ENCODE results near the gene MAST2. TPM values are rescaled to one million over a fixed set of nuclear protein-coding genes. Genes with fewer than 3 reads are reported as not detected.

MAST2 gene
- total RNA-seq, 6 donors from 2014 or later: 16.0 to 77.8 (median 26.4) TPM

GRCh38 chr1:45906883-45907282 lies 103.5 kb downstream of the MAST2 start:
- ATAC-seq (ENCODE audit: low FRiP score in 2 of 2) (no peak), DNase-seq (no peak)
- TF ChIP-seq, protein P1, sequence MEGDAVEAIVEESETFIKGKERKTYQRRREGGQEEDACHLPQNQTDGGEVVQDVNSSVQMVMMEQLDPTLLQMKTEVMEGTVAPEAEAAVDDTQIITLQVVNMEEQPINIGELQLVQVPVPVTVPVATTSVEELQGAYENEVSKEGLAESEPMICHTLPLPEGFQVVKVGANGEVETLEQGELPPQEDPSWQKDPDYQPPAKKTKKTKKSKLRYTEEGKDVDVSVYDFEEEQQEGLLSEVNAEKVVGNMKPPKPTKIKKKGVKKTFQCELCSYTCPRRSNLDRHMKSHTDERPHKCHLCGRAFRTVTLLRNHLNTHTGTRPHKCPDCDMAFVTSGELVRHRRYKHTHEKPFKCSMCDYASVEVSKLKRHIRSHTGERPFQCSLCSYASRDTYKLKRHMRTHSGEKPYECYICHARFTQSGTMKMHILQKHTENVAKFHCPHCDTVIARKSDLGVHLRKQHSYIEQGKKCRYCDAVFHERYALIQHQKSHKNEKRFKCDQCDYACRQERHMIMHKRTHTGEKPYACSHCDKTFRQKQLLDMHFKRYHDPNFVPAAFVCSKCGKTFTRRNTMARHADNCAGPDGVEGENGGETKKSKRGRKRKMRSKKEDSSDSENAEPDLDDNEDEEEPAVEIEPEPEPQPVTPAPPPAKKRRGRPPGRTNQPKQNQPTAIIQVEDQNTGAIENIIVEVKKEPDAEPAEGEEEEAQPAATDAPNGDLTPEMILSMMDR (IDR thresholded peaks at IDR 0.05): no peak
- TF ChIP-seq POLR2AphosphoS5 (IDR thresholded peaks at IDR 0.05): no peak
- TF ChIP-seq POLR2A (IDR thresholded peaks at IDR 0.05): no peak
- TF ChIP-seq EP300 (IDR thresholded peaks at IDR 0.05): no peak
- WGBS, 2 donors: 96 to 98% methylated on average over 2 of the region's 2 CpGs
- no peaks in the 10 kb centered on the region for H3K4me1 ChIP-seq
- H3K27ac ChIP-seq: no peak overlapping the region
- no peaks in the 10 kb centered on the region for H3K36me3 ChIP-seq
- no peaks in the 10 kb centered on the region for H3K27me3 ChIP-seq
- no peak overlapping the region for H3K4me3 ChIP-seq
- H3K9me3 ChIP-seq: no peaks in the 10 kb centered on the region

DNA sequence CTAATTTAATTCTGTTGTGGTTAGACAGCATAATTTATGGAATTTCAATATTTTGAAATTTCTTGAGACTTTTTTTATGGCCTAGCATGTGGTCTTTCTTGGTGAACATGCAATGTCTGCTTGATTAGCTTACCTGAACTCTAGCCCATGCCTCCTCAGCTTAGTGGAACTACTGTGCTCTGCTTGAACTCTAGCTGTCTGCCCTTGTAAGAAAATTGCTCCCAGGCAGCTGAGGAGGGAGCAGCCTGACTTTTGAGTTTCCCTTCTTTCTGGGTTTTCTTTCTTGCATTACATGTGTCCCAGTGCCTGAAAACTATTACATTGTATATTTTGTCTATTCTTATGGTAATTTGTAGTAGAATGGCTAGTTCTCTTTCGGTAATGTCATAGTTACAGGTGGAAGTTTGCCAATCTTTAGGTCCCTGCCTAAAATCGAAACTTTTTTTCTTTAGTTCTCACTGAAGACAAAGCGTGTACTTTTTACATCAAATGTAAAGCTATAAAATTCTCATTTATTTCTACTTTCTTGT lies 105.3 kb downstream of the MAST2 start:
- Histone ChIP-seq H3K4me1 (peaks cover 0 to 4% (median 0%) of the 10 kb centered on the region in 4 donors), H3K36me3 (no peaks in the 10 kb centered on the region), H3K27ac (no peak overlapping the region), H3K27me3 (no peaks in the 10 kb centered on the region), H3K9me3 (no peaks in the 10 kb centered on the region), H3K4me3 (no peak overlapping the region)
- 80 to 89% methylated on average over 3 of the region's 3 CpGs for WGBS, 2 donors
- no peak for TF ChIP-seq EP300 (IDR thresholded peaks at IDR 0.05)
- no peak for TF ChIP-seq POLR2A (IDR thresholded peaks at IDR 0.05)
- TF ChIP-seq, protein P1 (IDR thresholded peaks at IDR 0.05): no peak
- TF ChIP-seq POLR2AphosphoS5 (IDR thresholded peaks at IDR 0.05): no peak
- no peak for ATAC-seq (ENCODE audit: low FRiP score in 2 of 2)
- DNase-seq: no peak

- TF ChIP-seq, protein P1 (IDR thresholded peaks at IDR 0.05): no peak
- no peak for TF ChIP-seq POLR2A (IDR thresholded peaks at IDR 0.05)
- TF ChIP-seq POLR2AphosphoS5 (IDR thresholded peaks at IDR 0.05): no peak
- no peak for TF ChIP-seq EP300 (IDR thresholded peaks at IDR 0.05)
Measured at GRCh38 chr1:45911634-45912033, 108.2 kb downstream of the MAST2 start.

DNA sequence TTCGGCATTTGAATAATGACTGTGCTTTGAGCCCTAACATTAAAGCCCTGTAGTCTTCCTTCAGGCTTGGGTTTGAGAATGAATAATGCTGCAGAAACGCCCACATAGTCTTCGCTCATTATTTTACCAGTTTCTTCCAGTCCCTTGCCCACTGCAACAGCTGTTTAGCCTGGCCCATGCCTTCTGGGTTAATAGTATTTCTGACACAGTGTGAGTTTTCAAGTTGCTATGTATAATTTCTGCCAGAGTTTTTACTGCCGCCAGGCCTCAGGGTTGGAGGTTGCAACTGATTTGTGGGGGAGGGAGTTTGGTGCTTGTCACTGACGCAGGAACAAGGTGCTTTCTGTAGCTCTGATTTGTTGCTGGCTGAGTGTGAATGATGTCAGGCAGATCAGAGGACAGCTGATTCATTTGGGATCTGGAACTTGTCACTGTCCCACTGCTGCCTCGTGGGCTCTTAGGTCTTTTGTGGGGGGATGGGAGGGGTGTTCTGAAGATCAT lies 109.8 kb downstream of the MAST2 start:
- peak; percentile 68 to 74 for ATAC-seq (ENCODE audit: low FRiP score in 2 of 2)
- Histone ChIP-seq H3K4me1 (peaks cover 0 to 4% (median 0%) of the 10 kb centered on the region in 4 donors), H3K27ac (no peak overlapping the region), H3K4me3 (no peak overlapping the region), H3K9me3 (no peaks in the 10 kb centered on the region), H3K36me3 (no peaks in the 10 kb centered on the region), H3K27me3 (no peaks in the 10 kb centered on the region)
- no peak for DNase-seq
- TF ChIP-seq POLR2AphosphoS5 (IDR thresholded peaks at IDR 0.05): peak in 1 of 2 donors; percentile 51
- no peak for TF ChIP-seq POLR2A (IDR thresholded peaks at IDR 0.05)
- WGBS, 2 donors: 75 to 81% methylated on average over 6 of the region's 6 CpGs

More at GRCh38 chr1:45911634-45912033, 108.2 kb downstream of the MAST2 start:
- no peaks in the 10 kb centered on the region for H3K9me3 ChIP-seq
- H3K4me1 ChIP-seq: peaks cover 0 to 4% (median 0%) of the 10 kb centered on the region in 4 donors
- H3K36me3 ChIP-seq: no peaks in the 10 kb centered on the region
- DNase-seq (no peak), ATAC-seq (ENCODE audit: low FRiP score in 2 of 2) (no peak)
- no peak overlapping the region for H3K27ac ChIP-seq
- H3K4me3 ChIP-seq: no peak overlapping the region
- WGBS, 2 donors: 94 to 98% methylated on average over 1 of the region's 1 CpG
- H3K27me3 ChIP-seq: no peaks in the 10 kb centered on the region

- peaks cover 0 to 4% (median 0%) of the 10 kb centered on the region in 4 donors for H3K4me1 ChIP-seq
- no peak for ATAC-seq (ENCODE audit: low FRiP score in 2 of 2)
- H3K36me3 ChIP-seq: no peaks in the 10 kb centered on the region
- H3K27me3 ChIP-seq: no peaks in the 10 kb centered on the region
- H3K9me3 ChIP-seq: no peaks in the 10 kb centered on the region
- DNase-seq: no peak
- H3K27ac ChIP-seq: peak overlapping the region in 1 of 4 donors; percentile 13
- WGBS, 2 donors: 72 to 73% methylated on average over 4 of the region's 4 CpGs
- H3K4me3 ChIP-seq: no peak overlapping the region
- TF ChIP-seq POLR2A (IDR thresholded peaks at IDR 0.05) (no peak), POLR2AphosphoS5 (IDR thresholded peaks at IDR 0.05) (no peak), EP300 (IDR thresholded peaks at IDR 0.05) (no peak)
- TF ChIP-seq, protein P1 (IDR thresholded peaks at IDR 0.05): no peak
Measured at GRCh38 chr1:45913731-45914501, 110.5 kb downstream of the MAST2 start.

Data from upper lobe of left lung (tissue), 6 donors.